ENCODE measurements around the gene PTPRCAP.

Gene PTPRCAP

DNA sequence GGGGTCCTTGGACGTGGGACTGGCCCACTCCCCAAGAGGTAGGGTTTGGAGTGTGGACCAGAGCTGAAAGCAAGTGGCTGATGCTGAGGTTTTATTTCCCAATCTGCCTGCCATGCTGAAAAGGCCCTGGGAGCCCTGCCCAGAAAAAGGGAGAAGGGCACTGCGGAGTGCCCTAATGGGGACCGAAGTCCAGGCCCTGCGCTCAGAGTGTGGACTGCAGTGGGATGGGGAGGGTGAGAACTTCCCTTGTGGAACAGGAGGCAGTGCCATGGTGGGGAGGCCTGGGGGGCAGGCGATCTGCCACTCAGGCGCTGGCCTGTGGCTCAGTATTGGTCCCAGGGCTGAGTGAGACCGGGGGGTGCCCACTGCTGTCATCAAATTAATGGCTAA lies 10.7 kb upstream of the PTPRCAP start:
- Histone ChIP-seq H3K4me3 (ENCODE audit: low read length) (no peak overlapping the region), H3K4me1 (ENCODE audit: control insufficient read depth, low read depth, low read length) (no peaks in the 10 kb centered on the region), H3K27me3 (ENCODE audit: control insufficient read depth, insufficient read depth, low read length) (no peaks in the 10 kb centered on the region), H3K36me3 (ENCODE audit: control insufficient read depth, low read depth, low read length) (no peaks in the 10 kb centered on the region), H3K27ac (ENCODE audit: low read length) (no peak overlapping the region), H3K9me3 (ENCODE audit: control insufficient read depth, low read depth, low read length) (no peaks in the 10 kb centered on the region), H3K9ac (ENCODE audit: low read length) (no peak overlapping the region)

DNA sequence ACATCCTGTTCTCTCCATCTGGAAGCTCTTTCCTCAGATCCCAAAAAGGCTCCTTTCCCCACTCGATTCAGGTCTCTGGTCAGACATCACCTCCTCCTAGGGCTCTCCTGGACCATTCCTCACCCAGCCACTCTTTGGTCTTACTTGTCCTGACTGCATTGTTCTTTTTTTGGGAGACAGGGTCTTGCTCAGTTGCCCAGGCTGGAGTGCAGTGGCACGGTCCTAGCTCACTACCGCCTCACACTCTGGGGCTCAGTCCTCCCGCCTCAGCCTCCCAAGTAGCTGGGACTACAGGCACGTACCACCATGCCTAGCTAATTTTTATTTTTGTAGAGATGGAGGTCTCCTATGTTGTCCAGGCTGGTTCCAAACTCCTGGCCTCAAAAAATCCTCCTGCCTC lies 8.0 kb upstream of the PTPRCAP start:
- H3K27me3 ChIP-seq (ENCODE audit: control insufficient read depth, insufficient read depth, low read length): no peaks in the 10 kb centered on the region
- no peaks in the 10 kb centered on the region for H3K9me3 ChIP-seq (ENCODE audit: control insufficient read depth, low read depth, low read length)
- no peak overlapping the region for H3K9ac ChIP-seq (ENCODE audit: low read length)
- H3K4me3 ChIP-seq (ENCODE audit: low read length): no peak overlapping the region
- H3K36me3 ChIP-seq (ENCODE audit: control insufficient read depth, low read depth, low read length): peaks cover 3% of the 10 kb centered on the region
- no peaks in the 10 kb centered on the region for H3K4me1 ChIP-seq (ENCODE audit: control insufficient read depth, low read depth, low read length)
- H3K27ac ChIP-seq (ENCODE audit: low read length): no peak overlapping the region

DNA sequence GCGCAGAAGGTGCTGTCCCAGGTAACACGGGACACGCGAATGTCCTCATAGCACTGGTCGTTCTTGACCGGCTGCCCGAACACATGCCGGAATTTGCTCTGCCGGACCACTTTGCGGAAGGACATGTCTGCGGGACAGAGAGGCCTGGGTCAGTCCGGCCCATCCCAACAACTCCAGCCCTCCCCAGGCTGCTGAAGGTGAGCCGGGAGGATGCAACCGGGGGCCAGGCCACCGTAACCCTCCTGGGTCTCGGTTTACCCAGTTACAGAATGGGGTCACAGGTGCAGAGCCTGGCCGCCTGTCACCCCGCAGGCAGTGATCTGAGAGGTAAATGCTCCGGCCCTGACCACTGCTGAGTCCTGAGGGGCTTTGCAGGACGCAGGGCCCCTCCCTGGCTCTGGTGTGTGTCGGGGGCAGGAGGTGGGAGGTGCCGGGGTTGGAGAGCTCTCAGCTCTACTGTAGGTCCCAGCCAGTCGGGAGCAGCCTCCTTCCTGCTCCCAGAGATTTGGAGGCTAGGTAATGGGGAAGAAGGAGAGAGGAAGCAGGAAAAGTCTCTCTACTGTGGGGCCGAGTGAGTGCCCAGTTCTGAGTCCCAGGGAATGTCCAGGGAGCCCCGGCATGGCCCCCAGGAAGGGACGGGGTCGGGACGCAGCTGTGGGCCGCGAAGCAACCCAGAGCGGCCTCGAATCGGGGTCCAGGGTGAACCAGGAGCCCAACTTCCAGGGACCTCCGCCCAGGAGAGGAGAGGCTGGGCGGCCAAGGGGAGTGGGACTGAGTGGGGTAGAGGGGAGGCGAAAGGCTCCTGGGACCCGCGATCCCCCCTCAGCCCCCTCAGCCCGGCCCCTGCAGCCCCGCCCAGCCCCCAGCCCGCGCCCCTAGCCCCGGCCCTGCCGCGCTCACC lies 5.3 kb upstream of the PTPRCAP start:
- Histone ChIP-seq H3K4me1 (ENCODE audit: control insufficient read depth, low read depth, low read length) (no peaks in the 10 kb centered on the region), H3K4me3 (ENCODE audit: low read length) (peak overlapping the region; percentile 77), H3K27ac (ENCODE audit: low read length) (no peak overlapping the region), H3K9me3 (ENCODE audit: control insufficient read depth, low read depth, low read length) (no peaks in the 10 kb centered on the region), H3K36me3 (ENCODE audit: control insufficient read depth, low read depth, low read length) (peaks cover 8% of the 10 kb centered on the region), H3K9ac (ENCODE audit: low read length) (peak overlapping the region; percentile 56), H3K27me3 (ENCODE audit: control insufficient read depth, insufficient read depth, low read length) (no peaks in the 10 kb centered on the region)

DNA sequence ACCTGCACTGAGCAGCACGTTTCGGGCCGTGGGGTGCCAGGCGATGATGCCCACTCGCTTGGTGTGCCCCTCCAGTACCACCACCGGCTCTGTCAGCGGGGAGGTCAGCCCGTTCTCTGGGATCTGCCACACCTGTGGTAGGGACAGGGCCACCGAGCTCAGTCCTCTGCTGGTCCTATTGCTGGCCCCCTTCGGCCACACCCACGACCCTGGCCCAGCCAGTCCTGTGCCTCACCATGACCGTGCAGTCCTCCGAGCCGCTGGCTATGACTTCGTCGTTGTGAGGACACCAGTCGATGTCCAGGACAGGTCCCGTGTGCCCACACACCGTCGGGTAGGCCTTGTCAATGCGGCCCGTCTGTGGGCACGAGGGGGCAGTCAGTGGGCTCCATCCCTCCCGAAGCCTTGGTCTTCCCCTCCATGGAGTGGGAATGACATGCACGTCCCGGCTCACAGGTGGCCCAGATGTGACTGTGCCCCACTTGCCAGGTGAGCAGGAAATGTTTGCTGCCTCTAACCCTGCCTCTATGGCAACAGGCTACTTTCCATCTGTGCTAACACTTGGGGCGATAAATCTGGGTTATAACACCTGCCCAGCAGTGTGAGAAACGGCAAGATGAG lies 4.4 kb upstream of the PTPRCAP start:
- Histone ChIP-seq H3K27me3 (ENCODE audit: control insufficient read depth, insufficient read depth, low read length) (no peaks in the 10 kb centered on the region), H3K36me3 (ENCODE audit: control insufficient read depth, low read depth, low read length) (peaks cover 11% of the 10 kb centered on the region), H3K9ac (ENCODE audit: low read length) (no peak overlapping the region), H3K27ac (ENCODE audit: low read length) (no peak overlapping the region), H3K9me3 (ENCODE audit: control insufficient read depth, low read depth, low read length) (no peaks in the 10 kb centered on the region), H3K4me3 (ENCODE audit: low read length) (no peak overlapping the region), H3K4me1 (ENCODE audit: control insufficient read depth, low read depth, low read length) (no peaks in the 10 kb centered on the region)

DNA sequence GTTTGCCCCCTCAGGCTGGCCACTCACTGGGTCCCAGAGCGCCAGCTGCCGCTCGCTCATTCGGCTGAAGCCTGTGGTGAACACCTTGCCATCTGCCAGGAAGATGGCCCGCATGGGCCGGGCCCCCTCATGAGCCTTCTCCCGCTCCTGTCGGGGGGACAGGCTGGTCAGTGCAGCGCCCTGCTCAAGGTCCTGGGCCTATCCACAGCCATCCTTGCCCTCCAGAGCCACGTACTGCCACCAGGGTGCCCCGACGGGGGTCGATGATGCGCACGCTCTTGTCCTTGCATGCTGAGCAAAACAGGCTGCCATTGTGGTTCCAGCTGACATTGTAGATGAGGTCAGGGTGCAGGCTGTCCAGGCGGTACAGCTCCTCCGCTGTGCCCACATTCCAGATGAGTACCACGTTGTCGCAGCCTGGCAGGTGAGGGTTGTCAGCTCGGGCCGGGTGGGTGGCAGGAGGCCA lies 3.6 kb upstream of the PTPRCAP start:
- H3K27me3 ChIP-seq (ENCODE audit: control insufficient read depth, insufficient read depth, low read length): no peaks in the 10 kb centered on the region
- no peak overlapping the region for H3K4me3 ChIP-seq (ENCODE audit: low read length)
- peaks cover 11% of the 10 kb centered on the region for H3K36me3 ChIP-seq (ENCODE audit: control insufficient read depth, low read depth, low read length)
- H3K27ac ChIP-seq (ENCODE audit: low read length): no peak overlapping the region
- H3K4me1 ChIP-seq (ENCODE audit: control insufficient read depth, low read depth, low read length): no peaks in the 10 kb centered on the region
- no peaks in the 10 kb centered on the region for H3K9me3 ChIP-seq (ENCODE audit: control insufficient read depth, low read depth, low read length)
- no peak overlapping the region for H3K9ac ChIP-seq (ENCODE audit: low read length)

DNA sequence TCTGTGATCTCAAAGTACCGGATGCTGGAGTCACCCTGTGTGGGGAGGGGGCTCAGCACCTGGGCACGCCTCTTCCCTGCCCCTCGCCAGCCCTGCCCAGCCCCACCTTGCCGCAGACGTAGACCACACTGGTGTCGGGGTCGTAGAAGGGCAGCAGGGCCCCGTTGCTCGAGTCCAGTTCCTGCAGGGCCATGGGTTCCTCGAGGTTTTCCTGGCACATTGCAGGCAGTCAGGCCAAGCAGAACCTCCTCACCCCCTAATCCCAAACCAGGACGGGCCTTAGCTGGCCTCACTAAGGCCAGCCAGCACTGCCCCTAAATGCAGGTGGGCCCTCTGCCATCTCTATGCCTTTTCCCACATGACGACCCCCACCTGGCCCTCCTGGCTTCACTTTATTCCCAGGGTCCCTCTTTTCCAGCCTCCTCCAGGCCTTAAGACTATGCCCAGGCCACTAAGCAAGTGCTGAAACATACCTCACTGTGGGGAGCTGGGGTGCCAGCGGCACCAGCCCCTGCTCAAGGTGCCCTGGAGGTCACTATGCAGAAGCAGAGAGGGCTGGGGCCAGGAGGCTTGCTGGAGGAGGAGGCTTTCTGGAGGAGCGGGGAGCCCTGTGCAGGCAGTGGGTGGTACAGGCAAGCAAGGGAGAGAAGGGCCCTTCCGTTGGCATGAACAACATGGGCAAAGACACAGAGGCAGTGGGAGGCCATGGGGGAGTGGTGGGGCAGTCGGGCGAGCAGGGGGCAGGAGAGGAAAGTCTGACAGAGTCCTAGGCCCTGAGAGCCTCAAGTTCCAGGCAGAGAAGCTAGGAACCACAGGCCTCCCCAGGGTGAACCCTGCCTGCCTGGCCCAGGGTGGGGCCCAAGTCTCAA lies 3.0 kb upstream of the PTPRCAP start:
- no peak overlapping the region for H3K27ac ChIP-seq (ENCODE audit: low read length)
- no peak overlapping the region for H3K9ac ChIP-seq (ENCODE audit: low read length)
- no peaks in the 10 kb centered on the region for H3K4me1 ChIP-seq (ENCODE audit: control insufficient read depth, low read depth, low read length)

DNA sequence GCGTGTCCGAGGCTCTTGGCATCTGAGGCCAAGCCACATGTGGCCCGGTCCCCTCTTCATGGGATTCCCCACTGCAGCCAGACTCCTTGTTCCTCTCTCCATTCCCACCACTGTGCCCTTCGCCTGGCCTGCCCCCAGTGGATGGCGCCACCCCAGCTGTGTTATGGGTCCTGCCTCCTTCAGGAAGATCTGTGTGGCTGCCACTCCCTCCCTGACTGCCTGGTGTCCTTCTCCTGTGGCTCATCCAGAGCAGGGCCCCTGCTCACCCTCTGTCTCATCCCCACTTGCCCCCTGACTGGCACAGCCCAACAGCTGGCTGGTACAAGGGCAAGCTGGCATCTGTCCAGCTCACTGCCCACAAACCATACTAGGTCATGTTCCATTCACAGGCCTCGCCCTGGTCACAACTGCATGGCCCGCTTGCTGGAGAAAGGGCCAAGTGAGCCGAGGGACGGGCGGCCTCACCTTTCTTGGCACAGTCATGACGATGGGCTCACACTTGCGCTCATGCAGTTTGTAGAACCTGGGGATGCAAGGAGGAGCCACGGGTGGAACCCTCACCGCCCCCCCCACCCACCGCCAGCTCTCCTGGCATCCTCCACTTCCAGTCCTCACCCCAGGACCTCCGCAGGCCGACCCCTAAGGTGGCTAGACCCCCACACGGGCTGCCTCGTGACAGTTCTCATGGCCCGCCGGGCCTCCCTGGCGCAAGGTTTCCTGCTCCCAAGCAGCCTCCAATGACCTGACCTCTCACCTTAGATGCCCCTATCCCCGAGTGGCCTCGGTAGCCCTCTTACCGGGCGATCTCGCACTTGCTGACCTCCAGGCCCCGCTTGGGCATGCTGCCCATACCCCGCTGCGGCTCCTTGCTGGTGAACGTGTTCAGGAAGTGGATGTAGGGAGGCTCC lies 2.1 kb upstream of the PTPRCAP start:
- no peak overlapping the region for H3K4me3 ChIP-seq (ENCODE audit: low read length)
- no peaks in the 10 kb centered on the region for H3K9me3 ChIP-seq (ENCODE audit: control insufficient read depth, low read depth, low read length)
- H3K9ac ChIP-seq (ENCODE audit: low read length): no peak overlapping the region
- no peaks in the 10 kb centered on the region for H3K27me3 ChIP-seq (ENCODE audit: control insufficient read depth, insufficient read depth, low read length)
- H3K27ac ChIP-seq (ENCODE audit: low read length): no peak overlapping the region
- no peaks in the 10 kb centered on the region for H3K4me1 ChIP-seq (ENCODE audit: control insufficient read depth, low read depth, low read length)
- H3K36me3 ChIP-seq (ENCODE audit: control insufficient read depth, low read depth, low read length): peaks cover 13% of the 10 kb centered on the region

More for the DNA sequence above, 3.0 kb upstream of the PTPRCAP start:
- H3K9me3 ChIP-seq (ENCODE audit: control insufficient read depth, low read depth, low read length): no peaks in the 10 kb centered on the region
- H3K4me3 ChIP-seq (ENCODE audit: low read length): no peak overlapping the region
- peaks cover 11% of the 10 kb centered on the region for H3K36me3 ChIP-seq (ENCODE audit: control insufficient read depth, low read depth, low read length)
- no peaks in the 10 kb centered on the region for H3K27me3 ChIP-seq (ENCODE audit: control insufficient read depth, insufficient read depth, low read length)

DNA sequence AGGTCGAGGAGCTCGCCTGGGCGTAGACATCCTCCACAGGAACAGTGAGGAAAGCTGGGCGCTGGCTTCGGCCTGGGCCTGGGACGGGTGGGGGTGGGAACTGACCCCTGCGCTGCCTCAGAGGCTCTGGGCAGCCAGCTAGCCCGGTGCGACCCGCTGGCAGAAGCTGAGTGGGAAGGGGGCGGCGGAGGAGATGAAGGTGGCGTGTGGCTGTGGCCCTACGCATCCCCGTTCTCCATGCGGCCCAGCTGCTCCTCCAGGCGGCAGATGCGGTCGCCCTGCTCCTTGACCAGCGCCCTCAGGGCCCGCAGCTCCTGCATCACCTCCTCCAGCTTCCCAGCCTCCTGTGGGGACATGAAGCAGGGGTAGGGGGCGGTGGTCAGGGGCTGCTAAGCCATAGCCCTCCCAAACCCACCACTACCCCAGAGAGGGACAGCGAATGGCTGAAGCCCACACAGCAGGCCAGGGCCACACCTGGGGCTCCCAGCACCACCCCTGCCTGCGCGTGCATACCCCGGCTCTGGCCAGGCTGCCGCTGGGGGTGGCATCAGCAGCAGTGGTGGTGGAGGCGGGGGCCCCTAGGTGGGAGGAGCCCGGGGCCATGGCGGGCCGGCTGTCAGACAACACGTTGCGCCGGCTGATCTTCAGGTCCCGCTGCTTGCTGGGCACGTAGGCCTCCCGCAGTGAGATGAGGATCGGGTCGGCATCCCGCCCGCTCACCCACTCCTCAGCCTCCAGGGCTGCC lies 848 bp upstream of the PTPRCAP start:
- H3K27ac ChIP-seq (ENCODE audit: low read length): no peak overlapping the region
- H3K9me3 ChIP-seq (ENCODE audit: control insufficient read depth, low read depth, low read length): no peaks in the 10 kb centered on the region
- H3K4me1 ChIP-seq (ENCODE audit: control insufficient read depth, low read depth, low read length): no peaks in the 10 kb centered on the region
- H3K27me3 ChIP-seq (ENCODE audit: control insufficient read depth, insufficient read depth, low read length): no peaks in the 10 kb centered on the region
- H3K36me3 ChIP-seq (ENCODE audit: control insufficient read depth, low read depth, low read length): peaks cover 23% of the 10 kb centered on the region
- no peak overlapping the region for H3K9ac ChIP-seq (ENCODE audit: low read length)
- no peak overlapping the region for H3K4me3 ChIP-seq (ENCODE audit: low read length)

DNA sequence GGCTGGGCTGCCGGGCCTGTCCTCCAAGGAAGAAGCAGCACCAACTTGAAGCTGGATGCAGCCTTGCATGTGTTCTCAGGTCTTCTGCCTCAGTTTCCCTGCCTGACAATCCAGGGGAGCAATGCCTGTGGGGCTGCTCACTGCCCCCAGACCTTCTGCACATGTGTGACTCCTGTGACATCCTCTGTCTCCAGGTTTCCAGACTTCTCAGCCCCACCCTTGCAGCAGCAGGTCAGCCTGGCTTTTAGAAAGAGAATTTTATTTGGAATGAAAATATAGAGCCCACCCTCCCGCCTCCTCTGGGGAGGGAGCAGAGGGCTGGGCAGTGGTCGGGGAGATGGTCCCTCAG lies 301 bp upstream of the PTPRCAP start:
- Histone ChIP-seq H3K27me3 (ENCODE audit: control insufficient read depth, insufficient read depth, low read length) (no peaks in the 10 kb centered on the region), H3K4me1 (ENCODE audit: control insufficient read depth, low read depth, low read length) (no peaks in the 10 kb centered on the region), H3K9ac (ENCODE audit: low read length) (no peak overlapping the region), H3K36me3 (ENCODE audit: control insufficient read depth, low read depth, low read length) (peaks cover 28% of the 10 kb centered on the region), H3K4me3 (ENCODE audit: low read length) (no peak overlapping the region), H3K27ac (ENCODE audit: low read length) (no peak overlapping the region), H3K9me3 (ENCODE audit: control insufficient read depth, low read depth, low read length) (no peaks in the 10 kb centered on the region)

DNA sequence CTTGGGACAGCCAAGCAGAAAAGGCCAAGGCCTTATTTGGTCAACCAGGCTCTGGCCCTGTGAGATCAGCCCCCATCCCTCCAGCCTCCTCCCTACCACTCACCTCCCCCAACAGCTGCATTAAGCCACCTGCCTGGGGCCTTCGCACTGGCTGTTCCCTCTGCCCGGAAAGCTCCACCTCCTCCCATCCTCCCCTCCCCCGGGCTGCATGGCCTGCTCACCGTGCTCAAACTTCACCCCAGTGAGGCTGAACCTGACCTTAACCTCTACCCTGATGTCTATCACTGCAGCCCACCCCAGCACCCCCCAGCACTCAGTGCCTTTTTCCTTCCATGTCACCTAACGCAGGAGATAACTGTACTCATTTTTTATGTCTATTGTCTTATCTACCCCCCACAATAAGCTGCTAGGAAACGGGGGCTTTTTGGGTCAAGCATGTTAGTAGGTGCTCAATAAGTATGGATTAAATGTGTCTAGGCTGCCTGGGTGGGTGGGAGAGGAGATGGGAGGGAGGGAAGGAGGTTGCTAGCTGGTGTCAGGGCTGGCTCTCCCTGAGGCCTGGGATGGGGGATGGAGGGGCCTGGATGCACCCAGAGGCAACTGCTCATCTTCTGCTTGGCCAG lies 912 bp downstream of the PTPRCAP start:
- H3K4me1 ChIP-seq (ENCODE audit: control insufficient read depth, low read depth, low read length): no peaks in the 10 kb centered on the region
- peaks cover 30% of the 10 kb centered on the region for H3K36me3 ChIP-seq (ENCODE audit: control insufficient read depth, low read depth, low read length)
- H3K27ac ChIP-seq (ENCODE audit: low read length): peak overlapping the region; percentile 30
- H3K9ac ChIP-seq (ENCODE audit: low read length): no peak overlapping the region
- H3K9me3 ChIP-seq (ENCODE audit: control insufficient read depth, low read depth, low read length): no peaks in the 10 kb centered on the region
- no peaks in the 10 kb centered on the region for H3K27me3 ChIP-seq (ENCODE audit: control insufficient read depth, insufficient read depth, low read length)
- no peak overlapping the region for H3K4me3 ChIP-seq (ENCODE audit: low read length)
